K562 (cell line): ENCODE data around the gene CRLF1.

Source experiments
- CHD1 ChIP-seq: fragments of 200-600 bp; sonication (generic); IDR thresholded peaks from one replicate; pipeline ENCODE4 v1.6.1; 2012; ENCODE audit warnings: mild to moderate bottlenecking, moderate library complexity, low read length, inconsistent platforms
- FOXM1 ChIP-seq, 2 experiments: fragments of 450-650 bp in 1 of 2; sonication (generic) in 1 of 2; formaldehyde crosslinking in 1 of 2; IDR thresholded peaks; 2 replicates each; pipeline versions ENCODE4 v1.6.1 to v1.9.0; 2017 to 2022; ENCODE audit warnings: low read depth in 2 of 2, mild to moderate bottlenecking in 2 of 2, missing genetic modification reagents in 1 of 2, moderate library complexity in 1 of 2
- IRF1 ChIP-seq: sonication (generic); formaldehyde crosslinking; IDR thresholded peaks from 2 replicates; pipeline ENCODE4 v1.8.0; 2022; ENCODE audit warnings: missing genetic modification reagents, mild to moderate bottlenecking, borderline replicate concordance
- MAZ ChIP-seq, 2 experiments: fragments of 450-650 bp in 1 of 2; sonication (generic) in 1 of 2; formaldehyde crosslinking; IDR thresholded peaks in 1 of 2; conservative IDR thresholded peaks in 1 of 2; 2 replicates each; pipeline versions ENCODE4 v1.4.0 to v1.5.0; 2020; ENCODE audit warnings: mild to moderate bottlenecking in 1 of 2, missing genetic modification reagents in 1 of 2
- RAD21 ChIP-seq, 2 experiments: fragments of 250-450 bp in 1 of 2; fragments of 450-650 bp in 1 of 2; sonication (Bioruptor Pico) in 1 of 2; formaldehyde crosslinking in 1 of 2; IDR thresholded peaks in 1 of 2; conservative IDR thresholded peaks in 1 of 2; 2 replicates each; pipeline versions ENCODE4 v1.4.0 to v1.8.0; 2020 to 2022; ENCODE audit warnings: mild to moderate bottlenecking in 2 of 2, moderate library complexity in 1 of 2
- SRSF1 ChIP-seq: fragments of 200-400 bp; formaldehyde crosslinking; IDR thresholded peaks from 2 replicates; pipeline ENCODE4 v1.6.1; 2017; ENCODE audit warnings: mild to moderate bottlenecking, low read depth, low read length, moderate library complexity
- USF2 ChIP-seq: sonication (generic); formaldehyde crosslinking; IDR thresholded peaks from 2 replicates; pipeline ENCODE4 v1.5.0; 2020; ENCODE audit warnings: missing genetic modification reagents

- TF ChIP-seq SRSF1 = no peak
- TF ChIP-seq IRF1 (CRISPR knock-in tag) = no peak
- no peak for TF ChIP-seq CHD1
- no peak for TF ChIP-seq RAD21 (CRISPR knock-in tag; conservative IDR thresholded peaks at IDR 0.05 in 1 of 2, IDR thresholded peaks at IDR 0.05 in 1 of 2)
- no peak for TF ChIP-seq MAZ (CRISPR knock-in tag; conservative IDR thresholded peaks at IDR 0.05 in 1 of 2, IDR thresholded peaks at IDR 0.05 in 1 of 2)
- TF ChIP-seq FOXM1 (IDR thresholded peaks at IDR 0.05; ENCODE audit: low read depth) = no peak
- no peak for TF ChIP-seq FOXM1 (CRISPR knock-in tag; IDR thresholded peaks at IDR 0.05; ENCODE audit: low read depth)
- no peak for TF ChIP-seq USF2 (CRISPR knock-in tag)
Observed at GRCh38 chr19:18639706-18640243, 33.2 kb upstream of the CRLF1 start.
